HepG2 (cell line): ENCODE results near the gene STAC. TPM values are rescaled to one million over a fixed set of nuclear protein-coding genes. Genes with fewer than 3 reads are reported as not detected.

ENCODE experiments used
- ATAC-seq: fragments of 200-7000 bp; cut with Tn5 transposase; 3 replicates; pipeline ENCODE4 v1.9.1; 2020; ENCODE audit warnings: mild to moderate bottlenecking, moderate library complexity
- BruUV-seq: library from RNA; stranded (reverse); fragments of 400-500 nt; replicated peaks from 2 replicates; lab custom pipeline; 2021; lab: Mats Ljungman, UMichigan
- CTCF ChIA-PET: fragments of 300-600 bp; formaldehyde crosslinking; extraction: SDS; loops from one replicate; lab custom pipeline; 2021; ENCODE audit warnings: low total read pairs, inconsistent platforms, low intra/inter-chr PET ratio; lab: Yijun Ruan, JAX
- POLR2A ChIA-PET: fragments of 350-600 bp; sonication (Branson Sonifier 250); formaldehyde crosslinking; loops from one replicate; lab custom pipeline; 2020; ENCODE audit warnings: antibody characterized with exemption, inconsistent platforms; lab: Yijun Ruan, JAX
- DNase-seq: peaks from one replicate; pipeline ENCODE4 v3.0.0-alpha.2; 2015; ENCODE audit warnings: low spot score
- FAIRE-seq: peaks from 3 replicates; lab custom pipeline; 2011; peaks lifted over from hg19 to GRCh38; lab: Jason Lieb, UNC
- H2AFZ ChIP-seq: one replicate; pipeline ENCODE4 v1.6.1; 2011; ENCODE audit warnings: low read length, inconsistent platforms
- H3K27ac ChIP-seq: fragments of 300-600 bp; 3 replicates; pipeline ENCODE4 v1.8.0; 2011; ENCODE audit warnings: mixed run types, mild to moderate bottlenecking, mixed read lengths, low read length, inconsistent platforms; ENCODE audit not compliant: insufficient read depth; ENCODE audit errors: extremely low read length
- H3K27me3 ChIP-seq, 2 experiments: fragments of 200-600 bp in 1 of 2; 2 replicates in 1 of 2; 3 replicates in 1 of 2; pipeline versions ENCODE4 v1.6.0 to v1.8.0; 2011; ENCODE audit warnings: low read length in 2 of 2, mild to moderate bottlenecking in 2 of 2, moderate library complexity in 2 of 2, inconsistent platforms in 1 of 2; ENCODE audit not compliant: insufficient read depth in 2 of 2, control insufficient read depth in 1 of 2
- H3K36me3 ChIP-seq, 2 experiments: fragments of 200-600 bp in 1 of 2; replicated peaks in 1 of 2; 2 replicates in 1 of 2; 3 replicates in 1 of 2; pipeline versions ENCODE4 v1.5.1 to v1.8.0; 2011; ENCODE audit warnings: low read length in 2 of 2, inconsistent platforms in 1 of 2; ENCODE audit not compliant: insufficient read depth in 2 of 2, control insufficient read depth in 1 of 2
- H3K4me1 ChIP-seq: 2 replicates; pipeline ENCODE4 v1.5.1; 2012; ENCODE audit warnings: low read length, inconsistent platforms; ENCODE audit not compliant: insufficient read depth
- H3K4me2 ChIP-seq: 2 replicates; pipeline ENCODE4 v1.6.0; 2011; ENCODE audit warnings: low read depth, low read length, inconsistent platforms
- H3K4me3 ChIP-seq, 3 experiments: fragments of 200-600 bp in 1 of 3; sonication (generic), shearing (Covaris generic) in 1 of 3; replicated peaks in 1 of 3; 2 replicates each; pipeline ENCODE4 v1.5.1; 2011 to 2016; ENCODE audit warnings: low read length in 3 of 3, inconsistent platforms in 2 of 3, low read depth in 2 of 3, mild to moderate bottlenecking in 2 of 3, control low read depth in 1 of 3, mixed read lengths in 1 of 3; ENCODE audit not compliant: insufficient read depth in 1 of 3
- H3K79me2 ChIP-seq: one replicate; pipeline ENCODE4 v1.6.1; 2011; ENCODE audit warnings: low read length, inconsistent platforms; ENCODE audit not compliant: insufficient read depth
- H3K9ac ChIP-seq: 2 replicates; pipeline ENCODE4 v1.6.0; 2011; ENCODE audit warnings: mild to moderate bottlenecking, low read depth, low read length, inconsistent platforms; ENCODE audit not compliant: insufficient read depth
- H3K9me3 ChIP-seq: 2 replicates; pipeline ENCODE4 v1.5.1; 2012; ENCODE audit warnings: mild to moderate bottlenecking, low read length
- H4K20me1 ChIP-seq: 2 replicates; pipeline ENCODE4 v1.6.0; 2011; ENCODE audit warnings: inconsistent platforms, mild to moderate bottlenecking, low read length, moderate library complexity; ENCODE audit not compliant: insufficient read depth
- BRCA1 ChIP-seq: sonication (generic); formaldehyde crosslinking; IDR thresholded peaks from 2 replicates; pipeline ENCODE4 v1.4.0; 2020; ENCODE audit warnings: missing genetic modification reagents
- CCAR2 ChIP-seq: fragments of 200-400 bp; formaldehyde crosslinking; optimal IDR thresholded peaks from 2 replicates; pipeline ENCODE3; 2018; ENCODE audit warnings: low read depth, mild to moderate bottlenecking, low read length, moderate library complexity
- MLX ChIP-seq: IDR thresholded peaks from 2 replicates; pipeline ENCODE4 v1.6.1; 2016
- ZBED4 ChIP-seq: sonication (generic); formaldehyde crosslinking; IDR thresholded peaks from 2 replicates; pipeline ENCODE4 v1.4.0; 2020; ENCODE audit warnings: missing genetic modification reagents, borderline replicate concordance
- ZNF207 ChIP-seq: fragments of 450-650 bp; IDR thresholded peaks from 2 replicates; pipeline ENCODE4 v1.6.1; 2016; ENCODE audit warnings: antibody characterized with exemption, borderline replicate concordance
- ZNF674 ChIP-seq: sonication (generic); formaldehyde crosslinking; IDR thresholded peaks from 2 replicates; pipeline ENCODE4 v1.5.0; 2020; ENCODE audit warnings: low read depth, mild to moderate bottlenecking, missing genetic modification reagents
- ZNF772 ChIP-seq: sonication (generic); formaldehyde crosslinking; IDR thresholded peaks from 2 replicates; pipeline ENCODE4 v1.5.0; 2020; ENCODE audit warnings: mild to moderate bottlenecking, missing genetic modification reagents
- WGBS: methylation state at CpG from one replicate; pipeline ENCODE4 v1.1.6; 2017; ENCODE audit warnings: low lambda C conversion rate; 5-methylcytosine and 5-hydroxymethylcytosine counted together
- in situ Hi-C: cut with HindIII; loops from 2 replicates; pipeline ENCODE4 v1.10.0; 2017; ENCODE audit warnings: low pct_unique_long_range_greater_than_20kb; ENCODE audit not compliant: extremely low pct_ligation_motif_present
- intact Hi-C: fragments of 100-400 bp; cut with micrococcal nuclease; formaldehyde crosslinking; loops from one replicate; pipeline ENCODE4 v1.10.0; 2022; ENCODE audit not compliant: unreplicated experiment
- polyA plus RNA-seq, 8 experiments: library from polyadenylated mRNA; depleted of rRNA in 3 of 8; stranded (reverse) in 7 of 8; unstranded in 1 of 8; fragments of >200 nt; fragmentation: Illumina TruSeq in 4 of 8; extraction: Trizol in 4 of 8; gene quantifications; 2 replicates each; pipeline versions ENCODE4 v1.2.1 to v1.2.3, GENCODE V29; 2011 to 2016; ENCODE audit warnings: low read depth in 4 of 8, missing spikeins in 1 of 8, mixed read lengths in 1 of 8; ENCODE audit not compliant: insufficient read depth in 1 of 8
- total RNA-seq, 5 experiments: library from RNA; depleted of rRNA; stranded (reverse); fragments of >200 nt; fragmentation: Illumina TruSeq; extraction: Trizol; gene quantifications; 2 replicates each; pipeline ENCODE4 v1.2.3, GENCODE V29; 2016; ENCODE audit warnings: low read depth in 1 of 5

STAC gene
- total and polyA plus RNA-seq, 2 of the 13 experiments (the other 11 are each of a cell fraction or from before 2014, with no cell fraction given) = not detected

- peaks cover 5% of the 10 kb centered on the region; the same call in 1 of the 2 replicates for H3K4me1 ChIP-seq
- in situ Hi-C loops = no loop called here
- no peak overlapping the region for H3K27ac ChIP-seq
- no peak overlapping the region for H3K4me2 ChIP-seq
- no peak for TF ChIP-seq ZNF207
- TF ChIP-seq MLX (CRISPR knock-in tag) = no peak
- TF ChIP-seq ZNF772 (CRISPR knock-in tag) = no peak
- no peak for TF ChIP-seq CCAR2
- TF ChIP-seq, all 625 proteins: peak for 0
- Histone ChIP-seq H3K9ac (no peak overlapping the region), H3K79me2 (no peaks in the 10 kb centered on the region), H3K36me3 (no peaks in the 10 kb centered on the region), H3K9me3 (no peaks in the 10 kb centered on the region), H2AFZ (no peak overlapping the region), H3K27me3 (no peaks in the 10 kb centered on the region), H3K4me3 (no peak overlapping the region), H4K20me1 (no peaks in the 10 kb centered on the region)
- no peak for ATAC-seq
- BruUV-seq = no TSS peak
- FAIRE-seq = no peak
- no peak for DNase-seq
- ChIA-PET POLR2A (no interaction called here), CTCF (no interaction called here)
- 67% methylated on average over 4 of the region's 4 CpGs for WGBS
- intact Hi-C loops = no loop called here
These were observed 108.8 kb downstream of the STAC start for GRCh38 chr3:36489101-36489500.

- no peak overlapping the region for H3K4me2 ChIP-seq
- no peak overlapping the region for H2AFZ ChIP-seq
- no peak for DNase-seq
- WGBS = 4% methylated on average over 6 of the region's 6 CpGs
- ChIA-PET CTCF (no interaction called here), POLR2A (no interaction called here)
- in situ Hi-C loops (no loop called here), intact Hi-C loops (no loop called here)
- no TSS peak for BruUV-seq
- no peak for FAIRE-seq
- peaks cover 5% of the 10 kb centered on the region; the same call in 1 of the 2 replicates for H3K4me1 ChIP-seq
- H3K9ac ChIP-seq = no peak overlapping the region
- H4K20me1 ChIP-seq = no peaks in the 10 kb centered on the region
- H3K27ac ChIP-seq = no peak overlapping the region
- H3K27me3 ChIP-seq = no peaks in the 10 kb centered on the region
- no peaks in the 10 kb centered on the region for H3K9me3 ChIP-seq
- no peaks in the 10 kb centered on the region for H3K79me2 ChIP-seq
- no peak for ATAC-seq
- no peak overlapping the region for H3K4me3 ChIP-seq
- no peaks in the 10 kb centered on the region for H3K36me3 ChIP-seq
- TF ChIP-seq ZNF674 = no peak
- TF ChIP-seq ZBED4 (CRISPR knock-in tag) = no peak
- no peak for TF ChIP-seq BRCA1 (CRISPR knock-in tag)
These were observed 109.5 kb downstream of the STAC start for GRCh38 chr3:36489679-36490425.
